Skeletal muscle cell (primary cell): ENCODE results near the gene PIN4.
A peak's percentile ranks its signal among the peaks of the same experiment; 100 is the strongest.
"Not testable (repeated sequence)": the region's sequence is repeated elsewhere in the genome, so short reads cannot be mapped to it uniquely, and the experiment has no call there.

Experiments used
- DNase-seq: peaks from one replicate; pipeline ENCODE4 v3.0.0-alpha.2; 2010; ENCODE audit warnings: low read depth
- H3K4me3 ChIP-seq: 2 replicates; pipeline ENCODE4 v1.5.1; 2011; ENCODE audit warnings: low read depth, mild to moderate bottlenecking, control low read depth, low read length, moderate library complexity

Gene PIN4

GRCh38 chrX:72182924-72183323, 1.4 kb downstream of the PIN4 start:
- H3K4me3 ChIP-seq = no peak overlapping the region
- no peak for DNase-seq

DNA sequence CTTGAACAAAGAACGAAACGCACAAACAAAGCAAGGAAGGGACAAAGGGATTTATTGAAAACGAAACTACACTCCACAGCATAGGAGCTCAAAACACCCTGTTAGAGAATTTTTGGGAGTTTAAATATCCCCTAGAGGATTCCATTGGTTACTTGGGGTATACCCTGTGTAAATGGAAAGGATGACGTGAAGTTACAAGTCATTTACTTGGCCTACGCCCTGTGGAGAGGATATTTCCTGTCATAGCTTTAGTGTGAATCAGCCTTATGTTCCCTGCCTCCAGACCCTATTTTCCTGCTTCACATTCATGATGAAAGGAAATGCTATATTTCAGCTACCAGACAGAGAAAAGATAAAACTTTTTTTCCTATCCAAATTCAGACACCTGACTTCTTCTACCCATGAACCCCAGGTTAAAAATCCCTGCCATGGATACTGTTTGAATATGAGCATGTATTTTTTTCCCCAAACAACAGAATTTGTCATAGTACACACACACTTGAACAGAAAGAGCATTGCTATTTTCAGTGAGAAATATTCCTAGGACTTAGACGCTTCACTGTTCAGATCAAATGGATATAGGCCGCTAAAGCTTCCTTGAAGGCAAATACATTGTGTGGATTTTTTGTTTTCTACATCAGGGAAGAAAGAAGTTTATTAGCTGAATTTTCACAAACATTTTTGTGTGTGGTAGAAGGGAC, 20.4 kb downstream of the PIN4 start:
- no peak overlapping the region for H3K4me3 ChIP-seq
- peak; percentile 31 for DNase-seq

- no peak overlapping the region for H3K4me3 ChIP-seq
- no peak for DNase-seq
Measured at GRCh38 chrX:72202792-72203401, 21.3 kb downstream of the PIN4 start.

DNA sequence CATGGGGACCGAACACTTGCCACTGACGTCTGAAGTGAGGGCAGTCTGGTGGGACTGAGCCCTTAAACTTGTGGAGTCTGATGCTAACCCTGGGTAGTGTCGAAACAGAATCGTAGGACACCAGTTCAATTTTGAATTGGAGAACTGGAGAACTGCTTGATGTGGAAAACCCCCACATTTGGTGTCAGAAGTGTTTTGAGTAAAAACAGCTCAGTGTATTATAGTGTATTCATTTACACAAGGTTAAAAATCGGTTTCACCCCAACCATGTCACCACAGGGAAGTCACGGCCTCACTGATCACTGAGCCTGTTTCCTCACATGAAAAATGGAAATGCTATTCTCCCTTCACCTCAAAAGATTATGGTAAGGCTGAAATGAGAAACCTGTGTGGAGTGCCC, 21.9 kb downstream of the PIN4 start:
- DNase-seq = no peak
- no peak overlapping the region for H3K4me3 ChIP-seq

GRCh38 chrX:72205706-72206105, 24.1 kb downstream of the PIN4 start:
- no peak overlapping the region for H3K4me3 ChIP-seq
- no peak for DNase-seq

- H3K4me3 ChIP-seq = no peak overlapping the region
- DNase-seq = no peak
Measured at GRCh38 chrX:72207366-72207765, 25.8 kb downstream of the PIN4 start.

GRCh38 chrX:72208126-72208800, 26.7 kb downstream of the PIN4 start:
- H3K4me3 ChIP-seq = no peak overlapping the region
- no peak for DNase-seq

GRCh38 chrX:72216973-72217372, 35.4 kb downstream of the PIN4 start:
- no peak overlapping the region for H3K4me3 ChIP-seq
- DNase-seq = no peak

DNA sequence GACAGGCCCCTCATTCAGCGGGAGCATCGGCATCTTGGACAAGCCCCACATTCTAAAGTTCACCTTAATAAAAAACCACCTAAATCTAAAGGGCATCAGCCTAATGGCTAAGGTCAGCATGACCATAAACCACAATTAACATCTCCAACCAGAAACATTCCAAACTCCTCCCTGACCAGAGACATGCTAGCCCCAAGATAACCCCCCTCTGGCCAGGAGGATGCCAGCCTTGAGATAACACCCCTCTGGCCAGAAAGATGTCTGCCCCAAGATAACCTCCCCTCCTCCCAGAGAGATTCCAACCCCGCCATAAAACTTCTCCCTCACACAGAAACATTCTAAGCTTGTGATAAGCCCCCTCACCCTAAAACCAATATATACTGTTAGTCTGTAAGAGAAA, 38.8 kb downstream of the PIN4 start:
- H3K4me3 ChIP-seq, DNase-seq: not testable (repeated sequence)

- H3K4me3 ChIP-seq = no peak overlapping the region
- no peak for DNase-seq
Measured at GRCh38 chrX:72230290-72230689, 48.7 kb downstream of the PIN4 start.

- H3K4me3 ChIP-seq = no peak overlapping the region
- no peak for DNase-seq
Measured at GRCh38 chrX:72236841-72237240, 55.3 kb downstream of the PIN4 start.

- H3K4me3 ChIP-seq = peak overlapping the region; percentile 53
- no peak for DNase-seq
Measured at GRCh38 chrX:72238183-72238582, 56.6 kb downstream of the PIN4 start.

DNA sequence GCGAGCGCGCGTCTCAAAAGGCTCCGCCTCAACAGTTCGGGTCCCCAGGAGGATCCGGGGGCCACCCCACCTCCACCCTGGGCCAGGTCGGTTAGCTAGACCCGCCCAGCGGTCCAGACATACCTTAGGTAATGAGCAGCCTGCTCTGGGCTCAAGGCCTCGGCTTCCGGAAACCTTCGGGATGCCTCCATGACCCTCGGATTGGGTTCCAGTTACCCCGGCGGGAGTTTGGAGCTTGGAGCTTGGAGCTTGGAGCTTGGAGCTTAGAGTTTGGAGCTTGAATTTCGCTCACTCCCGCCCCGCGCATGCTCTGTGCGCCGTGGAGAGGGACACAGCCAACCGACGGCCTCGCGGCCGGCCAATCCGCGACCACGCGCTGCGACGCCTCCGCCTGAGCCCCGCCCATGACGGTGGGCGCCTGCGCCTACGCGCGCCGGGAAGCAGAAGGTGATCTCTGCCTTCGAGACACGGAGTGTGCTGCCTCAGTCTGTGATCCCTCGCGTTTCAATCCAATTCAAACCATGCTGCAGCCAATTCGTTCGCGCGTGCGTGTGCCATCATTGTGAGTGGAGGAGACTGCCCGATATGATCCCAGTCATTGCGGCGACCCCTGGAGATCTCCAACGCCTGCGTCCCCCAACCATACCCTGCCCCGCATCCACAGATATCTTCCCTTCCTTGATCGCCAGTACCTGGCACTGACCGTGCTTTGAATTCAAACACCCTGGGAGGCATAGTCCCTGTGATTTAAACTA, 57.3 kb downstream of the PIN4 start, which contains the start of gene ERCC6L:
Gene ERCC6L, minus strand, starts transcription at position 307 of the 755 bp plus-strand sequence. Its CDS starts 116 bp downstream, at position 191.
- DNase-seq = peak; percentile 52
- H3K4me3 ChIP-seq = peak within 1 kb of the TSS; percentile 53

- H3K4me3 ChIP-seq = no peak overlapping the region
- no peak for DNase-seq
Measured at GRCh38 chrX:72240976-72241375, 59.4 kb downstream of the PIN4 start.

GRCh38 chrX:72243472-72243871, 61.9 kb downstream of the PIN4 start:
- no peak for DNase-seq
- no peak overlapping the region for H3K4me3 ChIP-seq

- H3K4me3 ChIP-seq = no peak overlapping the region
- DNase-seq = no peak
Measured at GRCh38 chrX:72245461-72246089, 64.0 kb downstream of the PIN4 start.

DNA sequence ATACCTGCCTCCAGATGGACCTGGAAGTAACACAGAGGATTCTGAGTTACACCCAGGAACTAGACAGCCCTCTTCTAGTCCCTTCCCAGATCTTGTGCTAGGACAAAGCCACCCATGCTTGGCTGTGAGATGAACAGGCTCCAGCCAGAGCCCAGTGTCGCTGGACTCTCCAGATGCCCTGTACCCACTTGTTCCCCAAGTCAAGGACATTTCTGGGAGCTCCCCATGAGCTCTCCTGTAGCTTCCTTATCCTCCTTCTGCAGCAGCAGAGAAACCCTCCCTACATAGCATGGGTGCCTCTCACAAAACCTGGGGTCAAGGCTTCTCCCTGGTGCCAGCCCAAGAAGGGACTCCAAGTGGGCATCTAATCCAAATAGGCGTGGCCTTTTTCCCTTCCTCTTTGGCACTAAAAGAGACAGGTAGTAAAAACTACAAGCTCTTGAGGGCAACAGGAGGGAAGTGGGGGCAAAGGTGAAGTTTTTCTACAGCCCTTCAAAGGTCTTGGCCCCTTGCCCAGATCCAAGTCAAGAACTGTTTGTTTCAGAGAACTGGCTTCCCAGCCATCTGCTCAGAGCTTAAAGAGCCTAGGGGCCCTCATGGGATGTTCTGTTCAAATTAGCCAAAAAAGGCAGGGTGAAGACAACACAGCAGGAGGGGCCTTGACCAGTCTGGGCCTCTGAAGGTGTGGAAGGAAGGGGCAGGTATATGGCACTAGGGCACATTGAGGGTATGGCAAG, 65.8 kb downstream of the PIN4 start:
- H3K4me3 ChIP-seq = no peak overlapping the region
- no peak for DNase-seq
